Neural cell (in vitro differentiated cells): ENCODE data around the gene TNK2. TPM values are rescaled to one million over a fixed set of nuclear protein-coding genes. Genes with fewer than 3 reads are reported as not detected.
"Not testable (repeated sequence)": the region's sequence is repeated elsewhere in the genome, so short reads cannot be mapped to it uniquely, and the experiment has no call there.

Experiments
- H2AFZ ChIP-seq: fragments of 200-600, 300-800 bp; sonication (generic), shearing (Covaris generic); 2 replicates; pipeline ENCODE4 v1.6.0; 2014; ENCODE audit warnings: low read depth, mild to moderate bottlenecking, antibody characterized with exemption, low read length, moderate library complexity
- H3F3A ChIP-seq: fragments of 200-600 bp; shearing (Covaris generic); 2 replicates; pipeline ENCODE4 v1.6.1; 2016; ENCODE audit warnings: mild to moderate bottlenecking, moderate library complexity, mixed read lengths, antibody characterized with exemption, low read length; ENCODE audit not compliant: insufficient read depth, poor library complexity, severe bottlenecking
- H3K27ac ChIP-seq: fragments of 200-600, 300-800 bp; sonication (generic), shearing (Covaris generic); 2 replicates; pipeline ENCODE4 v1.5.1; 2014; ENCODE audit warnings: mild to moderate bottlenecking, low read length, moderate library complexity
- H3K27me3 ChIP-seq: fragments of 300-800, 200-600 bp; sonication (generic), shearing (Covaris generic); 2 replicates; pipeline ENCODE4 v1.6.0; 2014; ENCODE audit warnings: mild to moderate bottlenecking, low read depth, low read length, moderate library complexity; ENCODE audit not compliant: insufficient read depth
- H3K36me3 ChIP-seq: fragments of 300-800, 200-600 bp; sonication (generic), shearing (Covaris generic); 2 replicates; pipeline ENCODE4 v1.5.1; 2014; ENCODE audit warnings: mild to moderate bottlenecking, antibody characterized with exemption, low read length, moderate library complexity; ENCODE audit not compliant: insufficient read depth
- H3K4me2 ChIP-seq: fragments of 300-800, 200-600 bp; sonication (generic), shearing (Covaris generic); 2 replicates; pipeline ENCODE4 v1.6.0; 2014; ENCODE audit warnings: mild to moderate bottlenecking, low read length
- H3K4me3 ChIP-seq: fragments of 300-800, 200-600 bp; sonication (generic), shearing (Covaris generic); 2 replicates; pipeline ENCODE4 v1.5.1; 2014; ENCODE audit warnings: mild to moderate bottlenecking, low read length, moderate library complexity
- H3K79me2 ChIP-seq: fragments of 200-600 bp; shearing (Covaris generic); replicated peaks from 2 replicates; pipeline ENCODE4 v1.6.0; 2014; ENCODE audit warnings: mild to moderate bottlenecking, low read length, moderate library complexity; ENCODE audit not compliant: insufficient read depth
- H3K9ac ChIP-seq: fragments of 300-800, 200-600 bp; sonication (generic), shearing (Covaris generic); 2 replicates; pipeline ENCODE4 v1.6.1; 2016; ENCODE audit warnings: mild to moderate bottlenecking, low read length, mixed read lengths
- H3K9me2 ChIP-seq: fragments of 200-600 bp; shearing (Covaris generic); 2 replicates; pipeline ENCODE4 v1.6.1; 2016; ENCODE audit warnings: mild to moderate bottlenecking, low read length, mixed read lengths; ENCODE audit not compliant: insufficient read depth
- H3K9me3 ChIP-seq: fragments of 200-600, 300-800 bp; sonication (generic), shearing (Covaris generic); 2 replicates; pipeline ENCODE4 v1.6.1; 2016; ENCODE audit warnings: mild to moderate bottlenecking, mixed run types, low read length, moderate library complexity, mixed read lengths
- H4K20me1 ChIP-seq: fragments of 200-600 bp; shearing (Covaris generic); 2 replicates; pipeline ENCODE4 v1.6.1; 2016; ENCODE audit warnings: mild to moderate bottlenecking, mixed run types; ENCODE audit not compliant: insufficient read depth
- POLR2AphosphoS5 ChIP-seq: IDR thresholded peaks from 2 replicates; pipeline ENCODE4 v1.6.1; 2012
- polyA plus RNA-seq: library from polyadenylated mRNA; depleted of rRNA; stranded (reverse); fragments of >200 nt; gene quantifications from 2 replicates; pipeline ENCODE4 v1.2.3, GENCODE V29; 2014

TNK2 gene
- polyA plus RNA-seq, 1 donor from 2014 or later = 16.3 TPM

DNA sequence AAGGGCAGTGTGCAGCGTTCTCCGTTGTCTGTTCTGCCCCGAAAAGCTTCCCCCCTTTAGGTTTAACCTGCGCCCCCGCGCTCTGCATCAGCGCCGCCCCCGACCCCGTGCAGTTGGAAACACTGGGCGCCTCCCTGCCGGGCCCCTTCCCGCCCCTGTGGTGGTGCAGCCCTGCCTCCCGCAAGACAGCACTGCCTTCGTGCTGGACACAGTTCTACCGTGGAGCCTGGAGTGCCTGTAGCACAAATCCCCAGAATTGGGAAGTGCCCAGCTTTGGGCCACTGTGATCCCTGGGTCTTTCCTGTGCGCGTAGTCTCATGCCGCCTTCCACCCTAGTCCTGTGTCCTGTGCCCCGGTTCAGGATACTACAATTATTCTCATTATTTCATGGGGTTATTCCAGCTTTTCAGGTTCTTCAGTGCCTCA is 47.1 kb upstream of the TNK2 start:
- H3F3A ChIP-seq, H3K27me3 ChIP-seq, H3K9ac ChIP-seq, H3K9me3 ChIP-seq, H4K20me1 ChIP-seq, H3K27ac ChIP-seq, H3K36me3 ChIP-seq, H3K79me2 ChIP-seq, H3K9me2 ChIP-seq, H2AFZ ChIP-seq, H3K4me2 ChIP-seq: not testable (repeated sequence)
- peak overlapping the region; percentile 35 for H3K4me3 ChIP-seq

DNA sequence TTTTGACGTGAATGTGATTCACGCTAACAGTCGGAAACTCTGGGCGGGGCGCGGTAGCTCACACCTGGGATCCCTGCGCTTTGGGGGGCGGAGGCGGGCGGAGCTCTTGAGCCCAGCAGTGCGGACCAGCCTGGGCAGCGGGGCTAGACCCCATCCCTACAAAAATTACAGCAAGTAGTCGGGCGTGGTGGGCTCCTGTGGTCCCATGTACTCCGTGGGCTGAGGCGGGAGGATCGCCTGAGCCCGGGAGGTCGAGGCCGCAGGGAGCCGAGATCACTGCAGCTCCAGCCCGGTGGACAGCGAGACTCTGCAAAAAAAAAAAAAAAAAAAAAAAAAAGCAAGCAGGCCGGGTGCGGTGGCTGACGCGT is 46.4 kb upstream of the TNK2 start:
- H3K27ac ChIP-seq, H3K9me3 ChIP-seq, H3K36me3 ChIP-seq, H3K79me2 ChIP-seq, H2AFZ ChIP-seq, H3F3A ChIP-seq, H3K27me3 ChIP-seq, H4K20me1 ChIP-seq, H3K9me2 ChIP-seq, H3K9ac ChIP-seq, H3K4me2 ChIP-seq: not testable (repeated sequence)
- H3K4me3 ChIP-seq = peak overlapping the region; percentile 57

DNA sequence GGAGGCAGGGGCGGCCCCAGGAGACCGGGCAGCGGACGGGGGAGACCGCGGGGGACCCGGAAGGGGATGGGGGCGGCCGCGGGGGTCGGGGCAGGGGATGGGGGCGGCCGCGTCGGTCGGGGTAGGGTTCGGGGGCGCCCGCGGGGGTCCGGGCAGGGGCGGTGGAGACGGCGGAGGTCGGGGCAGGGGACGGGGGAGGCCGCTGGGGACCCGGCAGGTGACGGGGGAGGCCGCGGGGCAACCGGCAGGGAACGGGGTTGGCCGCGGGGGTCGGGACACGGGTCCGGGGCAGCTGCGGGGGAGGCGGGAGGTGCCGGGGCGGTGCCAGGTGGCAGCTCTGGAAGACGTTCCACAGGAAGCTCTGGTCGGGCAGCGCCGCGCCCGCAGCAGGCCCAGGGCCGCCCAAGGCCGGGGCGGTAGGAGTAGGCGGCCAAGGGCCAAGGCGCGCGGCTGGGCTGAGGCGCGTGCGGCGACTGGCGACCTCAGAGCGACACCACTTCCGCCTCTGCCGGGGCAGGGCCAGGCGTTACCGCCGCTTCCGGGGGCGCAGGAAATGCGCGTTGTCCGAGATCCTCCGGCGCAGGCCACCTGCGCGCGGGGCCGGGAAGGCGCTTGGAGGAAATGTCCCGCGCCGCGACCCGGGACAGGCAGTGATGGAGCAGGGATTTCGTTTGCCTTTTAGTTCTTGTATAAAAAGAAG is 45.9 kb upstream of the TNK2 start:
- not testable (repeated sequence) for H2AFZ ChIP-seq, H4K20me1 ChIP-seq, H3K79me2 ChIP-seq, H3K27me3 ChIP-seq, H3K9me2 ChIP-seq, H3K36me3 ChIP-seq, H3F3A ChIP-seq, H3K4me2 ChIP-seq, H3K9ac ChIP-seq, H3K27ac ChIP-seq, H3K9me3 ChIP-seq
- H3K4me3 ChIP-seq = peak overlapping the region; percentile 57
- TF ChIP-seq POLR2AphosphoS5 = peak; percentile 38

DNA sequence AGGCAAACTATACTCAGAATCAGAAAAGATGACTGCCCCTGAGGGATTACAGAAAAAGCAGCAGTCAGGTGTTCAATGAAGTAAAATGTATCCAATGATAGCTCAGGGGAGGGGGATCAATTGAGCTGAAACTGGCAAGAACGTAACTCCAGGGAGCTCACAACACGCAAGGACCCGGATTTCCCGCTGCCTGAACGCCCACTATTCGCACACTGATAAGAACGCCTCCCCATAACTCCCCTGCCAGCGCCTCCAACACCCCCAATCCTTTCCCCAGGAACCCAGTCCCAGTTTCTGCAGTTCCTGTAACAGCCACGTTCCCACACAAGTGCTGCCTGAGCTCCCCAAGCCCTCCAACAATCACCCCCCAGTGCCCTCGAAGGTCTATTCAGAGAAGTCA is 44.2 kb upstream of the TNK2 start:
- H2AFZ ChIP-seq, H3K9me2 ChIP-seq, H4K20me1 ChIP-seq, H3F3A ChIP-seq, H3K4me3 ChIP-seq, H3K9me3 ChIP-seq, H3K79me2 ChIP-seq, H3K9ac ChIP-seq, H3K27ac ChIP-seq, H3K36me3 ChIP-seq, H3K4me2 ChIP-seq, H3K27me3 ChIP-seq: not testable (repeated sequence)

DNA sequence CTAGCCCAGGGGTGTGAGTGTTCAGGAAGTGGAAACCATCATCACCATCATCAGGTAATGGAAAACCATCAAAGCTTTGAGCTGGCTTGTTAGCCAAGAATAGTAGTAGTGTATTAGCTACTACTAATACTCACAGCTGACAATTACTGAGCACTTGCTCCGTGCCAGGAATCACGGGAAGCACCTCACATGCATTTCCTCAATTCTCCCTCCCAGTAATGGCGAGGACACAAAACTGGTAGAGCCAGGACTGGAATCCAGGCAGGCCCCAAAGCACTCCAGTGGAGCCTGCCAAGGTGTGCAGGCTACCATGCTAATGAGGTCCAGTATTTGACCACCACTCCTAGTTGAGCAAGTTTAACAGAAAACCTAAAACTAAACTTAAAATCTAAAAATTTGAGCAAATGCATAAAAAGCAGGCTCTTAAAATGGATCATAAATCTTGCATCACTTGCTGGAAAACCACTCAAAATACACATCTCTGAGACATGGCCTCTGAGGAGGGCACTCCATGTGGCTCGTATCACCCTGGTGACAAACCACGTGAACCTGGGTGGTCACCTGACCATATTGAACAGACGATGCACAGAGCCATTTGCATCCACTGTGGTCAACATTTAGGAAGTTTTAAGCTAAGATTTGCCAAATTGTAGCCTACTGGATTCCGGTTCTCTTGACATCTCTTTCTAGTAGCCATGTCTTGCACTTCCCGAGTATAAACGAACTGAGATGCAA is 43.3 kb upstream of the TNK2 start:
- not testable (repeated sequence) for H2AFZ ChIP-seq

DNA sequence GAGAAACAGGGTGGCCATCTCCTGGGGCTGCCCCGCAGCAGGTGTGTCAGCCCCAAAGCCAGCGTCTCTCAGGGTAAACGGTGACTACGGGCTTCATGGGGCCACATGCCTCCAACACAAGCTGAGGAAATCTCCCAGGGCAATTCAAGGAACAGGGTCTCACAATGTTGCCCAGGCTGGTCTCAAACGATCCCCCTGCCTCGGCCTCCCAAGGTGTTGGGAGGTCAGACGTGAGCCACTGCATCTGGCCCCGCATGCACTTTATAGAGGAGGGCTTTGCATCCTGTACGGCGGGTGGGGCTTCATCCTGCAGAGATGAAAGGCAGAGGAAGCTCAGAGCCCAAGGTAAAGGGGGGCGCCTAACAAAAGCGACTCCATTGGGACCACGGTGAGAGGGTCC is 42.4 kb upstream of the TNK2 start:
- H3K9me3 ChIP-seq, H3F3A ChIP-seq, H3K4me2 ChIP-seq, H2AFZ ChIP-seq, H3K4me3 ChIP-seq, H3K36me3 ChIP-seq, H4K20me1 ChIP-seq, H3K79me2 ChIP-seq, H3K9ac ChIP-seq, H3K27ac ChIP-seq, H3K27me3 ChIP-seq, H3K9me2 ChIP-seq: not testable (repeated sequence)

More for the DNA sequence above, 43.3 kb upstream of the TNK2 start:
- not testable (repeated sequence) for H3K4me3 ChIP-seq, H4K20me1 ChIP-seq, H3K4me2 ChIP-seq, H3K79me2 ChIP-seq, H3K27ac ChIP-seq, H3K36me3 ChIP-seq, H3K9me3 ChIP-seq, H3K9me2 ChIP-seq, H3K9ac ChIP-seq, H3F3A ChIP-seq, H3K27me3 ChIP-seq

DNA sequence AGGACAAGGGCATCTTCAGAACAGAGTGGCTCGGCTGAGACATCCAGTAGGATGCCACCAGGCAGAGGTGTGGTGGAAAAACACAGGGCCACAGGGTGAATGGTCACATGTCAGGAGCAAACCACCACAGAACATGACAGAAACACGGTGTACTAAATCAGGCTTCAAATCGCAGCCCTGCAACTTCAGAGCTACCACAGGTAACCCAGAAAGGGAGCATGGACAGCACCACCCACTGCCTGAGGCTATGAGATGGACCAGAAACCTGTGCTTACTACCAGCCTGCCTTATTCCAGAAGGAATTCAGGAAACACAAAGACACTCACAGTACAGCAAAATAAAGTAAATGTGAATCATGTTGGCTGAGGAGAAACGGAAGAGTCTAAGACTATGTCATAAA is 41.8 kb upstream of the TNK2 start:
- H3K36me3 ChIP-seq, H2AFZ ChIP-seq, H3K79me2 ChIP-seq, H3K9ac ChIP-seq, H4K20me1 ChIP-seq, H3F3A ChIP-seq, H3K9me2 ChIP-seq, H3K4me2 ChIP-seq, H3K27ac ChIP-seq, H3K4me3 ChIP-seq, H3K9me3 ChIP-seq, H3K27me3 ChIP-seq: not testable (repeated sequence)
